LNCaP clone FGC (cell line): ENCODE data around the gene PPARG.

Experiments
- DNase-seq: peaks from one replicate; pipeline ENCODE4 v3.0.0-alpha.2; 2011; ENCODE audit warnings: low read depth
- H3K4me3 ChIP-seq: 2 replicates; pipeline ENCODE4 v1.5.1; 2011; ENCODE audit warnings: mild to moderate bottlenecking, low read depth, low read length, control low read depth
- CTCF ChIP-seq: IDR thresholded peaks from 2 replicates; pipeline ENCODE4 v1.5.1; 2012; ENCODE audit warnings: mild to moderate bottlenecking; ENCODE audit not compliant: control insufficient read depth, insufficient read depth; ENCODE audit errors: extremely low read depth

PPARG gene

GRCh38 chr3:12287727-12288181 is 1.1 kb upstream of the PPARG start:
- peak; percentile 59 for TF ChIP-seq CTCF
- DNase-seq = no peak
- H3K4me3 ChIP-seq = peak overlapping the region; percentile 56

- TF ChIP-seq CTCF = no peak
- no peak for DNase-seq
- H3K4me3 ChIP-seq = no peak overlapping the region
These were observed 654 bp downstream of the PPARG start for GRCh38 chr3:12289524-12289923.

- no peak for TF ChIP-seq CTCF
- DNase-seq = no peak
- H3K4me3 ChIP-seq = no peak overlapping the region
These were observed 3.9 kb downstream of the PPARG start for GRCh38 chr3:12292770-12293169.

GRCh38 chr3:12294885-12295580 is 6.2 kb downstream of the PPARG start:
- no peak for DNase-seq
- no peak overlapping the region for H3K4me3 ChIP-seq
- TF ChIP-seq CTCF = no peak

- TF ChIP-seq CTCF = no peak
- DNase-seq = no peak
- no peak overlapping the region for H3K4me3 ChIP-seq
These were observed 7.6 kb downstream of the PPARG start for GRCh38 chr3:12296511-12296910.

GRCh38 chr3:12299026-12299425 is 10.2 kb downstream of the PPARG start:
- no peak for DNase-seq
- H3K4me3 ChIP-seq = no peak overlapping the region
- TF ChIP-seq CTCF = no peak

- H3K4me3 ChIP-seq = no peak overlapping the region
- TF ChIP-seq CTCF = no peak
- DNase-seq = no peak
These were observed 11.3 kb downstream of the PPARG start for GRCh38 chr3:12300137-12300536.
